Memory B cell (primary cell): ENCODE measurements around the gene MRPL18.
"Not testable (repeated sequence)": the region's sequence is repeated elsewhere in the genome, so short reads cannot be mapped to it uniquely, and the experiment has no call there.

Source experiments
- ATAC-seq: fragments of 150-1000 bp; cut with Tn5 transposase; 2 replicates; pipeline ENCODE4 v1.10.0; 2021; ENCODE audit warnings: low read depth, mild to moderate bottlenecking, moderate library complexity
- DNase-seq, 2 donors: peaks; one replicate each; pipeline ENCODE4 v3.0.0; 2022; ENCODE audit warnings: low spot score in 2 of 2
- H3K27ac Mint-ChIP-seq: one replicate; pipeline ENCODE4 v1.8.0; 2022; ENCODE audit warnings: mild to moderate bottlenecking, moderate library complexity, mixed read lengths
- H3K27me3 Mint-ChIP-seq: one replicate; pipeline ENCODE4 v1.8.0; 2022; ENCODE audit warnings: mixed read lengths
- H3K36me3 Mint-ChIP-seq: one replicate; pipeline ENCODE4 v1.8.0; 2022; ENCODE audit warnings: mild to moderate bottlenecking, mixed read lengths
- H3K4me1 Mint-ChIP-seq: one replicate; pipeline ENCODE4 v1.8.0; 2022; ENCODE audit warnings: mixed read lengths
- H3K4me3 Mint-ChIP-seq: one replicate; pipeline ENCODE4 v1.8.0; 2022; ENCODE audit warnings: mild to moderate bottlenecking, moderate library complexity, mixed read lengths
- H3K9me3 Mint-ChIP-seq: one replicate; pipeline ENCODE4 v1.8.0; 2022; ENCODE audit warnings: mixed read lengths

Gene MRPL18

DNA sequence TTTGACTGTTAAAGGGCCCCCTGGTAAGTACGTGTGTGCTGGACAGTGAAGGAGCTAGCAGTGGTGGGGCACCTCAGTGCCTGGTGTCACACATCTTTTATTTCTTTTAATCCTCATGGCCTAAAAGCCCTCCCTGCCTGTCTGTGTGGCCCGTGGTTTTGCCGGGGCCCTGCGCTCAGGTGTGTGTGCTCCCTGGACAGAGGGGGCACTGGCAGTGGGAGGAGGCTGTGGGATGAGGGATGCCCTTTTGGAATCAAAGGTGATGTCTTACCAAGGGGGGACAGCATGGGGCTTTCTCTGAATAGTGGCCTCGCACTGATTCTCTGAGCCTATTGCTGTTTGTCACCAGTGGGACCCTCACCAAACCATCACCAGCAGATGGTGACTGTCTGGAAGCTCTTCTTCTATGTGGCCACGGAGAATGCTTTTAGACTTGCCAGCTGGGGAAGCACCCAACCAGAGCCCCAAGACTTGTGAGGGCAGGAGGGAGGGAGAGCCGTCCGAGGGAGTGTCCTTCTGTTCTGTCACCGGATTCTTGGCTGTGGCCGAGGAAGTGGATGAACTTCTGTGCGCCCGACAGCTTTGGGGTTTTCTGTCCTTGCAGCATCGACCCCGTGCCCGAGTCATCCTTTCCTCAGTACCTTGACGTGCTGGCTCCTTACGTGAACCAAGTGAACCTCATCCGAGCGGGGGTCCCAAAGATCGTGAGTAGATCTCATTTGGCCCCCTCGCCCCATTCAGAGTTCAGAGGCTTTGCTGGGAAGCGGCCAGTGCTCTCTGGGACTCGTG lies 27.9 kb downstream of the MRPL18 start:
- Mint-ChIP-seq H3K4me1 (peaks cover 16% of the 10 kb centered on the region), H3K9me3 (no peaks in the 10 kb centered on the region), H3K27me3 (peaks cover 7% of the 10 kb centered on the region), H3K4me3 (no peak overlapping the region), H3K27ac (no peak overlapping the region), H3K36me3 (peaks cover 10% of the 10 kb centered on the region)
- ATAC-seq: no peak
- no peak for DNase-seq

GRCh38 chr6:159819098-159819497 lies 28.8 kb downstream of the MRPL18 start:
- ATAC-seq (no peak), DNase-seq (no peak)
- H3K27me3 Mint-ChIP-seq: peaks cover 8% of the 10 kb centered on the region
- peak overlapping the region; percentile 77 for H3K4me3 Mint-ChIP-seq
- H3K27ac Mint-ChIP-seq: no peak overlapping the region
- H3K36me3 Mint-ChIP-seq: peaks cover 12% of the 10 kb centered on the region
- H3K4me1 Mint-ChIP-seq: peaks cover 16% of the 10 kb centered on the region
- H3K9me3 Mint-ChIP-seq: no peaks in the 10 kb centered on the region

GRCh38 chr6:159819932-159820640 lies 29.8 kb downstream of the MRPL18 start:
- H3K4me3 Mint-ChIP-seq: peak overlapping the region; percentile 77
- peaks cover 11% of the 10 kb centered on the region for H3K36me3 Mint-ChIP-seq
- ATAC-seq (peak; percentile 55), DNase-seq (no peak)
- peaks cover 8% of the 10 kb centered on the region for H3K27me3 Mint-ChIP-seq
- peaks cover 16% of the 10 kb centered on the region for H3K4me1 Mint-ChIP-seq
- no peaks in the 10 kb centered on the region for H3K9me3 Mint-ChIP-seq
- no peak overlapping the region for H3K27ac Mint-ChIP-seq

- H3K4me1 Mint-ChIP-seq: peaks cover 16% of the 10 kb centered on the region
- no peak overlapping the region for H3K4me3 Mint-ChIP-seq
- no peak for ATAC-seq
- no peaks in the 10 kb centered on the region for H3K9me3 Mint-ChIP-seq
- no peak overlapping the region for H3K27ac Mint-ChIP-seq
- H3K27me3 Mint-ChIP-seq: peaks cover 8% of the 10 kb centered on the region
- no peak for DNase-seq
- H3K36me3 Mint-ChIP-seq: peaks cover 11% of the 10 kb centered on the region
Observed at GRCh38 chr6:159821122-159821521, 30.9 kb downstream of the MRPL18 start.

GRCh38 chr6:159821726-159822125 lies 31.5 kb downstream of the MRPL18 start:
- H3K27me3 Mint-ChIP-seq: peaks cover 8% of the 10 kb centered on the region
- H3K4me3 Mint-ChIP-seq: no peak overlapping the region
- peaks cover 16% of the 10 kb centered on the region for H3K4me1 Mint-ChIP-seq
- DNase-seq (no peak), ATAC-seq (no peak)
- peaks cover 11% of the 10 kb centered on the region for H3K36me3 Mint-ChIP-seq
- H3K27ac Mint-ChIP-seq: no peak overlapping the region
- H3K9me3 Mint-ChIP-seq: no peaks in the 10 kb centered on the region

- DNase-seq (no peak), ATAC-seq (no peak)
- Mint-ChIP-seq H3K36me3 (peaks cover 11% of the 10 kb centered on the region), H3K4me3 (no peak overlapping the region), H3K9me3 (no peaks in the 10 kb centered on the region), H3K27ac (no peak overlapping the region), H3K27me3 (peaks cover 8% of the 10 kb centered on the region), H3K4me1 (peaks cover 16% of the 10 kb centered on the region)
Observed at GRCh38 chr6:159823953-159824352, 33.7 kb downstream of the MRPL18 start.

DNA sequence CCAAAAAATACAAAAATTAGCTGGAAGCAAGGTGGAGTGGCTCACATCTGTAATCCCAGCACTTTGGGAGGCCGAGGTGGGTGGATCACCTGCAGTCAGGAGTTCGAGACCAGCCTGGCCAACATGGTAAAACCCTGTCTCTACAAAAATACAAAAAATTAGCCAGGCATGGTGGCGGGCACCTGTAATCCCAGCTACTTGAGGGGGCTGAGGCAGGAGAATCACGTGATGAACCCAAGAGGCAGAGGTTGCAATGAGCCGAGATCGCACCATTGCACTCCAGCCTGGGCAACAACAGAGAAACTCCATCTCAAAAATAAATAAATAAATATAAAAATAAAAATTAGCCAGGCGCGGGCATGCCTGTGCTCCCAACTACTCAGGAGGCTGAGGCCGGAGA lies 34.4 kb downstream of the MRPL18 start:
- H3K27me3 Mint-ChIP-seq, ATAC-seq, H3K36me3 Mint-ChIP-seq, H3K4me3 Mint-ChIP-seq, H3K27ac Mint-ChIP-seq, H3K9me3 Mint-ChIP-seq, DNase-seq: not testable (repeated sequence)
- H3K4me1 Mint-ChIP-seq: peaks cover 14% of the 10 kb centered on the region

DNA sequence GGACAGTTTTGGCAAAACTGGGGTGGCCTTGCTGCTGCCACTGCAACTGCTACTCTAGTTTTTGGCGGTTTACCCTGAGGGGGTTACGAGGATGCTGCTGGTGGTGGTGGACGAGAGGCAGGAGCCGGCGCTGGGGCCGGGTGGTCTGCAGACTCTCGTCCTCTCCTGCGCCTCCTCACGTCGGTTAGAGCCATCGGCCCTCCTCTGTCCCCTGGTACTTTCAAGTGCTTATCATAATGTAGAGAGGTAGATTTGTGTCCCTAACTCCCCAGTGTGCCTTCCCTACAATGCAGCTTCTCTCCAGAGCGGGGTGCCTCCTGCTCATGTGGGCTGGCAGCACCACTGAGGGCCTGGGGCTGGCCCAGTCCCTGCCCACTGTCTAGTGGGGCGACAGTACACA lies 35.7 kb downstream of the MRPL18 start:
- H3K4me1 Mint-ChIP-seq: peaks cover 8% of the 10 kb centered on the region
- H3K27ac Mint-ChIP-seq: no peak overlapping the region
- ATAC-seq (no peak), DNase-seq (no peak)
- H3K9me3 Mint-ChIP-seq: no peaks in the 10 kb centered on the region
- peaks cover 8% of the 10 kb centered on the region for H3K27me3 Mint-ChIP-seq
- no peak overlapping the region for H3K4me3 Mint-ChIP-seq
- H3K36me3 Mint-ChIP-seq: peaks cover 8% of the 10 kb centered on the region

- Mint-ChIP-seq H3K27ac (no peak overlapping the region), H3K36me3 (peaks cover 8% of the 10 kb centered on the region), H3K4me3 (no peak overlapping the region), H3K4me1 (peaks cover 8% of the 10 kb centered on the region), H3K27me3 (peaks cover 8% of the 10 kb centered on the region), H3K9me3 (no peaks in the 10 kb centered on the region)
- ATAC-seq (no peak), DNase-seq (no peak)
Observed at GRCh38 chr6:159826968-159827647, 36.8 kb downstream of the MRPL18 start.

GRCh38 chr6:159828074-159828473 lies 37.8 kb downstream of the MRPL18 start:
- DNase-seq: no peak
- H3K27ac Mint-ChIP-seq: no peak overlapping the region
- no peaks in the 10 kb centered on the region for H3K9me3 Mint-ChIP-seq
- H3K27me3 Mint-ChIP-seq: peaks cover 1% of the 10 kb centered on the region
- peaks cover 8% of the 10 kb centered on the region for H3K4me1 Mint-ChIP-seq
- H3K36me3 Mint-ChIP-seq: peaks cover 5% of the 10 kb centered on the region
- no peak overlapping the region for H3K4me3 Mint-ChIP-seq
- no peak for ATAC-seq

- DNase-seq (no peak), ATAC-seq (peak; percentile 19)
- no peaks in the 10 kb centered on the region for H3K36me3 Mint-ChIP-seq
Observed at GRCh38 chr6:159829526-159829925, 39.3 kb downstream of the MRPL18 start.

GRCh38 chr6:159830501-159831372 lies 40.5 kb downstream of the MRPL18 start:
- Mint-ChIP-seq H3K4me1 (peaks cover 8% of the 10 kb centered on the region), H3K4me3 (no peak overlapping the region), H3K27ac (no peak overlapping the region), H3K36me3 (no peaks in the 10 kb centered on the region), H3K9me3 (no peaks in the 10 kb centered on the region), H3K27me3 (no peaks in the 10 kb centered on the region)
- no peak for DNase-seq
- no peak for ATAC-seq

More at GRCh38 chr6:159829526-159829925, 39.3 kb downstream of the MRPL18 start:
- no peak overlapping the region for H3K27ac Mint-ChIP-seq
- H3K4me1 Mint-ChIP-seq: peaks cover 8% of the 10 kb centered on the region
- H3K27me3 Mint-ChIP-seq: no peaks in the 10 kb centered on the region
- H3K9me3 Mint-ChIP-seq: no peaks in the 10 kb centered on the region
- H3K4me3 Mint-ChIP-seq: peak overlapping the region; percentile 2

DNA sequence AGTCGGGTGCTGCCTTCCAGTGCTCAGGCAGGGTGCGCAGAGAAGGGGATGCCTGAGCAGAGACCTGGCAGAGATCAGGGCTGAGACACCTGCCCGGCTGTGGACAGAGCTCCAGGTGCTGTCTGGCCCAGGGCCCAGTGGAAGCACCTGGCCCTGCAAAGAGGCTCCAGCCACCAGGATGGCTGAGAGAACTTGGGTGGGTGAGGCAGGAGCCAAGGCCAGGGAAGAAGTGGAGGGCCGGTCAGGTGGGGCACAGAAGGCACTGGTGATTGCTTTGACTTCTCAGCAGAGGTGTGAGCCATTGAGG lies 41.1 kb downstream of the MRPL18 start:
- peaks cover 8% of the 10 kb centered on the region for H3K4me1 Mint-ChIP-seq
- ATAC-seq: no peak
- no peak overlapping the region for H3K4me3 Mint-ChIP-seq
- no peaks in the 10 kb centered on the region for H3K36me3 Mint-ChIP-seq
- H3K27ac Mint-ChIP-seq: no peak overlapping the region
- no peaks in the 10 kb centered on the region for H3K9me3 Mint-ChIP-seq
- peaks cover 2% of the 10 kb centered on the region for H3K27me3 Mint-ChIP-seq
- DNase-seq: no peak
